Measurements from ENCODE around the gene MRPL12.

The MRPL12 gene

GRCh38 chr17:81687770-81688541 lies 15.2 kb upstream of the MRPL12 start:
- no peak overlapping the region for H3K27ac ChIP-seq (ENCODE audit: extremely low read depth, low read depth, low read length)
- peaks cover 11 to 77% of the 10 kb centered on the region in 2 experiments; a peak in 2 of 3 replicates for H3K36me3 ChIP-seq (ENCODE audit: control insufficient read depth in 2 of 2, insufficient read depth in 1 of 2, low read length in 2 of 2)
- no peak overlapping the region for H3K4me3 ChIP-seq (ENCODE audit: low read depth, low read length)
- no peaks in the 10 kb centered on the region for H3K4me1 ChIP-seq (ENCODE audit: control insufficient read depth, insufficient read depth, low read length)
- POLR2A ChIA-PET = interaction anchor here (0.7 to 6.6 kb wide), 2 partner anchors 15 to 19 kb away, joined by 4 to 109 read pairs; partner anchors contain the start of gene MRPL12
- CTCF ChIA-PET = no interaction called here
- TF ChIP-seq ZNF169 (tag by site-specific recombination; IDR thresholded peaks at IDR 0.05) (no peak), ZNF623 (tag by site-specific recombination; IDR thresholded peaks at IDR 0.05) (no peak), FEZF1 (tag by site-specific recombination; IDR thresholded peaks at IDR 0.05) (no peak), ZNF404 (tag by site-specific recombination; IDR thresholded peaks at IDR 0.05) (no peak), ZNF548 (tag by site-specific recombination; IDR thresholded peaks at IDR 0.05) (no peak), ZBTB7A (tag by site-specific recombination; IDR thresholded peaks at IDR 0.05; ENCODE audit: low read depth) (no peak), GLIS1 (tag by site-specific recombination; IDR thresholded peaks at IDR 0.05) (no peak), ZNF354C (tag by site-specific recombination; IDR thresholded peaks at IDR 0.05; ENCODE audit: borderline replicate concordance, low read depth) (no peak), ZNF792 (tag by site-specific recombination; IDR thresholded peaks at IDR 0.05) (no peak), ZXDB (tag by site-specific recombination; IDR thresholded peaks at IDR 0.05) (no peak), ZNF510 (tag by site-specific recombination; IDR thresholded peaks at IDR 0.05; ENCODE audit: insufficient replicate concordance) (no peak), ZNF624 (tag by site-specific recombination; IDR thresholded peaks at IDR 0.05) (no peak), ZBTB20 (tag by site-specific recombination; IDR thresholded peaks at IDR 0.05) (no peak), REPIN1 (tag by site-specific recombination; IDR thresholded peaks at IDR 0.05; ENCODE audit: low read depth) (no peak)
- TF ChIP-seq, protein P1, sequence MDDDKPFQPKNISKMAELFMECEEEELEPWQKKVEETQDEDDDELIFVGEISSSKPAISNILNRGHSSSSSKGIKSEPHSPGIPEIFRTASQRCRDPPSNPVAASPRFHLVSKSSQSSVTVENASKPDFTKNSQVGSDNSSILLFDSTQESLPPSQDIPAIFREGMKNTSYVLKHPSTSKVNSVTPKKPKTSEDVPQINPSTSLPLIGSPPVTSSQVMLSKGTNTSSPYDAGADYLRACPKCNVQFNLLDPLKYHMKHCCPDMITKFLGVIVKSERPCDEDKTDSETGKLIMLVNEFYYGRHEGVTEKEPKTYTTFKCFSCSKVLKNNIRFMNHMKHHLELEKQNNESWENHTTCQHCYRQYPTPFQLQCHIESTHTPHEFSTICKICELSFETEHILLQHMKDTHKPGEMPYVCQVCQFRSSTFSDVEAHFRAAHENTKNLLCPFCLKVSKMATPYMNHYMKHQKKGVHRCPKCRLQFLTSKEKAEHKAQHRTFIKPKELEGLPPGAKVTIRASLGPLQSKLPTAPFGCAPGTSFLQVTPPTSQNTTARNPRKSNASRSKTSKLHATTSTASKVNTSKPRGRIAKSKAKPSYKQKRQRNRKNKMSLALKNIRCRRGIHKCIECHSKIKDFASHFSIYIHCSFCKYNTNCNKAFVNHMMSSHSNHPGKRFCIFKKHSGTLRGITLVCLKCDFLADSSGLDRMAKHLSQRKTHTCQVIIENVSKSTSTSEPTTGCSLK (tag by site-specific recombination; IDR thresholded peaks at IDR 0.05) = no peak
- TF ChIP-seq, protein P2, sequence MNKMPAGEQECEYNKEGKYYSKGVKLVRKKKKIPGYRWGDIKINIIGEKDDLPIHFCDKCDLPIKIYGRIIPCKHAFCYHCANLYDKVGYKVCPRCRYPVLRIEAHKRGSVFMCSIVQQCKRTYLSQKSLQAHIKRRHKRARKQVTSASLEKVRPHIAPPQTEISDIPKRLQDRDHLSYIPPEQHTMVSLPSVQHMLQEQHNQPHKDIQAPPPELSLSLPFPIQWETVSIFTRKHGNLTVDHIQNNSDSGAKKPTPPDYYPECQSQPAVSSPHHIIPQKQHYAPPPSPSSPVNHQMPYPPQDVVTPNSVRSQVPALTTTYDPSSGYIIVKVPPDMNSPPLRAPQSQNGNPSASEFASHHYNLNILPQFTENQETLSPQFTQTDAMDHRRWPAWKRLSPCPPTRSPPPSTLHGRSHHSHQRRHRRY (tag by site-specific recombination; IDR thresholded peaks at IDR 0.05) = no peak
- TF ChIP-seq, protein P3, sequence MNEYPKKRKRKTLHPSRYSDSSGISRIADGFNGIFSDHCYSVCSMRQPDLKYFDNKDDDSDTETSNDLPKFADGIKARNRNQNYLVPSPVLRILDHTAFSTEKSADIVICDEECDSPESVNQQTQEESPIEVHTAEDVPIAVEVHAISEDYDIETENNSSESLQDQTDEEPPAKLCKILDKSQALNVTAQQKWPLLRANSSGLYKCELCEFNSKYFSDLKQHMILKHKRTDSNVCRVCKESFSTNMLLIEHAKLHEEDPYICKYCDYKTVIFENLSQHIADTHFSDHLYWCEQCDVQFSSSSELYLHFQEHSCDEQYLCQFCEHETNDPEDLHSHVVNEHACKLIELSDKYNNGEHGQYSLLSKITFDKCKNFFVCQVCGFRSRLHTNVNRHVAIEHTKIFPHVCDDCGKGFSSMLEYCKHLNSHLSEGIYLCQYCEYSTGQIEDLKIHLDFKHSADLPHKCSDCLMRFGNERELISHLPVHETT (tag by site-specific recombination; IDR thresholded peaks at IDR 0.05) = no peak
- TF ChIP-seq, protein P4, sequence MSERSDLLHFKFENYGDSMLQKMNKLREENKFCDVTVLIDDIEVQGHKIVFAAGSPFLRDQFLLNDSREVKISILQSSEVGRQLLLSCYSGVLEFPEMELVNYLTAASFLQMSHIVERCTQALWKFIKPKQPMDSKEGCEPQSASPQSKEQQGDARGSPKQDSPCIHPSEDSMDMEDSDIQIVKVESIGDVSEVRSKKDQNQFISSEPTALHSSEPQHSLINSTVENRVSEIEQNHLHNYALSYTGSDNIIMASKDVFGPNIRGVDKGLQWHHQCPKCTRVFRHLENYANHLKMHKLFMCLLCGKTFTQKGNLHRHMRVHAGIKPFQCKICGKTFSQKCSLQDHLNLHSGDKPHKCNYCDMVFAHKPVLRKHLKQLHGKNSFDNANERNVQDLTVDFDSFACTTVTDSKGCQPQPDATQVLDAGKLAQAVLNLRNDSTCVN (tag by site-specific recombination; optimal IDR thresholded peaks at IDR 0.05) = no peak
- TF ChIP-seq, protein P5, sequence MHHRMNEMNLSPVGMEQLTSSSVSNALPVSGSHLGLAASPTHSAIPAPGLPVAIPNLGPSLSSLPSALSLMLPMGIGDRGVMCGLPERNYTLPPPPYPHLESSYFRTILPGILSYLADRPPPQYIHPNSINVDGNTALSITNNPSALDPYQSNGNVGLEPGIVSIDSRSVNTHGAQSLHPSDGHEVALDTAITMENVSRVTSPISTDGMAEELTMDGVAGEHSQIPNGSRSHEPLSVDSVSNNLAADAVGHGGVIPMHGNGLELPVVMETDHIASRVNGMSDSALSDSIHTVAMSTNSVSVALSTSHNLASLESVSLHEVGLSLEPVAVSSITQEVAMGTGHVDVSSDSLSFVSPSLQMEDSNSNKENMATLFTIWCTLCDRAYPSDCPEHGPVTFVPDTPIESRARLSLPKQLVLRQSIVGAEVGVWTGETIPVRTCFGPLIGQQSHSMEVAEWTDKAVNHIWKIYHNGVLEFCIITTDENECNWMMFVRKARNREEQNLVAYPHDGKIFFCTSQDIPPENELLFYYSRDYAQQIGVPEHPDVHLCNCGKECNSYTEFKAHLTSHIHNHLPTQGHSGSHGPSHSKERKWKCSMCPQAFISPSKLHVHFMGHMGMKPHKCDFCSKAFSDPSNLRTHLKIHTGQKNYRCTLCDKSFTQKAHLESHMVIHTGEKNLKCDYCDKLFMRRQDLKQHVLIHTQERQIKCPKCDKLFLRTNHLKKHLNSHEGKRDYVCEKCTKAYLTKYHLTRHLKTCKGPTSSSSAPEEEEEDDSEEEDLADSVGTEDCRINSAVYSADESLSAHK (tag by site-specific recombination; IDR thresholded peaks at IDR 0.05) = no peak
- H3K9me3 ChIP-seq (ENCODE audit: control insufficient read depth, insufficient read depth, low read depth, low read length) = no peaks in the 10 kb centered on the region

Data from HEK293 (cell line).